Panc1 (cell line): Measurements from ENCODE around the gene DCAF6.

Experiments used
- CTCF ChIP-seq: fragments of 450-650 bp; IDR thresholded peaks from 2 replicates; pipeline ENCODE4 v1.5.1; 2017; ENCODE audit warnings: mild to moderate bottlenecking
- POLR2AphosphoS5 ChIP-seq: IDR thresholded peaks from 2 replicates; pipeline ENCODE4 v1.6.1; 2012; ENCODE audit warnings: mild to moderate bottlenecking, low read depth, low read length, moderate library complexity
- SIN3A ChIP-seq: IDR thresholded peaks from 2 replicates; pipeline ENCODE4 v1.6.1; 2012; ENCODE audit warnings: low read depth, mild to moderate bottlenecking, low read length, moderate library complexity, borderline replicate concordance; ENCODE audit not compliant: insufficient read depth

- no peak for TF ChIP-seq CTCF
- TF ChIP-seq SIN3A = no peak
- no peak for TF ChIP-seq POLR2AphosphoS5
Observed at GRCh38 chr1:168101336-168101735, 164.9 kb downstream of the DCAF6 start.
